ENCODE results near the gene FBXO42. TPM values are rescaled to one million over a fixed set of nuclear protein-coding genes. Genes with fewer than 3 reads are reported as not detected.
"Not testable (repeated sequence)": the region's sequence is repeated elsewhere in the genome, so short reads cannot be mapped to it uniquely, and the experiment has no call there.

Gene FBXO42
- total and polyA plus RNA-seq, 2 of the 13 experiments (the other 11 are each of a cell fraction or from before 2014, with no cell fraction given), result 7.6 to 17.5 TPM

DNA sequence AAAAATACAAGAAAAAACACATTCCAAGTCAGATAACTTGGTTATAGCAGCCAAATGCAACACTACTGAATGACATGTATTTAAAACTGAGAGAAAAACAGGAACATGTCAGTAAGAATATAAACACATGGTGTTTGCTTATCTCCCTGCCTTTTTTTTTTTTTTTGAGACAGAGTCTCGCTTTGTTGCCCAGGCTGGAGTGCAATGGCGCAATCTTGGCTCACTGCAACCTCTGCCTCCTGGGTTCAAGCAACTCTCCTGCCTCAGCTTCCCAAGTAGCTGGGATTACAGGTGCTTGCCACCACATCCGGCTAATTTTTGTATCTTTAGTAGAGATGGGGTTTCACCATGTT, 12.8 kb upstream of the FBXO42 start:
- H3K4me2 ChIP-seq (ENCODE audit: low read depth, low read length), result 0 out of 2 replicates have a peak overlapping the region, but pooled peaks have one; percentile 3
- H3K9me3 ChIP-seq (ENCODE audit: low read length); BruUV-seq (replicated peaks); H3K27me3 ChIP-seq (ENCODE audit: control insufficient read depth in 1 of 2, insufficient read depth in 2 of 2, low read length in 2 of 2); FAIRE-seq; CTCF ChIA-PET (ENCODE audit: low intra/inter-chr PET ratio, low total read pairs); H3K27ac ChIP-seq (ENCODE audit: extremely low read length, insufficient read depth, low read length); H2AFZ ChIP-seq (ENCODE audit: low read length); DNase-seq (ENCODE audit: low spot score); intact Hi-C loops (cut with micrococcal nuclease; ENCODE audit: unreplicated experiment); H3K36me3 ChIP-seq (replicated peaks in 1 of 2; ENCODE audit: control insufficient read depth in 1 of 2, insufficient read depth in 2 of 2, low read length in 2 of 2); H3K9ac ChIP-seq (ENCODE audit: insufficient read depth, low read depth, low read length); ATAC-seq; in situ Hi-C loops (cut with HindIII; ENCODE audit: extremely low pct_ligation_motif_present, low pct_unique_long_range_greater_than_20kb): not testable (repeated sequence)
- H3K4me3 ChIP-seq (replicated peaks in 1 of 3; ENCODE audit: insufficient read depth in 1 of 3, low read depth in 2 of 3, low read length in 3 of 3), result peak overlapping the region in 1 of 3 experiments; percentile 28; a peak in 1 of 6 replicates
- peaks cover 24% of the 10 kb centered on the region for H4K20me1 ChIP-seq (ENCODE audit: insufficient read depth, low read length)
- H3K4me1 ChIP-seq (ENCODE audit: insufficient read depth, low read length), result peaks cover 62% of the 10 kb centered on the region
- 59% methylated on average over 3 of the region's 3 CpGs for WGBS (ENCODE audit: low lambda C conversion rate)
- peaks cover 29% of the 10 kb centered on the region for H3K79me2 ChIP-seq (ENCODE audit: insufficient read depth, low read length)
- POLR2A ChIA-PET, result interaction anchor here (3.2 kb wide), 1 partner anchor 13 kb away, joined by 22 read pairs; the partner anchor contains the start of gene FBXO42
- TF ChIP-seq, protein P1, sequence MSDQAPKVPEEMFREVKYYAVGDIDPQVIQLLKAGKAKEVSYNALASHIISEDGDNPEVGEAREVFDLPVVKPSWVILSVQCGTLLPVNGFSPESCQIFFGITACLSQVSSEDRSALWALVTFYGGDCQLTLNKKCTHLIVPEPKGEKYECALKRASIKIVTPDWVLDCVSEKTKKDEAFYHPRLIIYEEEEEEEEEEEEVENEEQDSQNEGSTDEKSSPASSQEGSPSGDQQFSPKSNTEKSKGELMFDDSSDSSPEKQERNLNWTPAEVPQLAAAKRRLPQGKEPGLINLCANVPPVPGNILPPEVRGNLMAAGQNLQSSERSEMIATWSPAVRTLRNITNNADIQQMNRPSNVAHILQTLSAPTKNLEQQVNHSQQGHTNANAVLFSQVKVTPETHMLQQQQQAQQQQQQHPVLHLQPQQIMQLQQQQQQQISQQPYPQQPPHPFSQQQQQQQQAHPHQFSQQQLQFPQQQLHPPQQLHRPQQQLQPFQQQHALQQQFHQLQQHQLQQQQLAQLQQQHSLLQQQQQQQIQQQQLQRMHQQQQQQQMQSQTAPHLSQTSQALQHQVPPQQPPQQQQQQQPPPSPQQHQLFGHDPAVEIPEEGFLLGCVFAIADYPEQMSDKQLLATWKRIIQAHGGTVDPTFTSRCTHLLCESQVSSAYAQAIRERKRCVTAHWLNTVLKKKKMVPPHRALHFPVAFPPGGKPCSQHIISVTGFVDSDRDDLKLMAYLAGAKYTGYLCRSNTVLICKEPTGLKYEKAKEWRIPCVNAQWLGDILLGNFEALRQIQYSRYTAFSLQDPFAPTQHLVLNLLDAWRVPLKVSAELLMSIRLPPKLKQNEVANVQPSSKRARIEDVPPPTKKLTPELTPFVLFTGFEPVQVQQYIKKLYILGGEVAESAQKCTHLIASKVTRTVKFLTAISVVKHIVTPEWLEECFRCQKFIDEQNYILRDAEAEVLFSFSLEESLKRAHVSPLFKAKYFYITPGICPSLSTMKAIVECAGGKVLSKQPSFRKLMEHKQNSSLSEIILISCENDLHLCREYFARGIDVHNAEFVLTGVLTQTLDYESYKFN (CRISPR knock-in tag; conservative IDR thresholded peaks at IDR 0.05), result 0 out of 2 replicates have a peak, but pooled peaks have one; percentile 9
- TF ChIP-seq ZNF121 (CRISPR knock-in tag; IDR thresholded peaks at IDR 0.05), result peak; percentile 93
- TF ChIP-seq, protein P2, sequence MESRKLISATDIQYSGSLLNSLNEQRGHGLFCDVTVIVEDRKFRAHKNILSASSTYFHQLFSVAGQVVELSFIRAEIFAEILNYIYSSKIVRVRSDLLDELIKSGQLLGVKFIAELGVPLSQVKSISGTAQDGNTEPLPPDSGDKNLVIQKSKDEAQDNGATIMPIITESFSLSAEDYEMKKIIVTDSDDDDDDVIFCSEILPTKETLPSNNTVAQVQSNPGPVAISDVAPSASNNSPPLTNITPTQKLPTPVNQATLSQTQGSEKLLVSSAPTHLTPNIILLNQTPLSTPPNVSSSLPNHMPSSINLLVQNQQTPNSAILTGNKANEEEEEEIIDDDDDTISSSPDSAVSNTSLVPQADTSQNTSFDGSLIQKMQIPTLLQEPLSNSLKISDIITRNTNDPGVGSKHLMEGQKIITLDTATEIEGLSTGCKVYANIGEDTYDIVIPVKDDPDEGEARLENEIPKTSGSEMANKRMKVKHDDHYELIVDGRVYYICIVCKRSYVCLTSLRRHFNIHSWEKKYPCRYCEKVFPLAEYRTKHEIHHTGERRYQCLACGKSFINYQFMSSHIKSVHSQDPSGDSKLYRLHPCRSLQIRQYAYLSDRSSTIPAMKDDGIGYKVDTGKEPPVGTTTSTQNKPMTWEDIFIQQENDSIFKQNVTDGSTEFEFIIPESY (CRISPR knock-in tag; IDR thresholded peaks at IDR 0.05), result peak; percentile 13; the same call in 1 of the 2 replicates
- TF ChIP-seq HNF4A (CRISPR knock-in tag; IDR thresholded peaks at IDR 0.05), result 0 out of 2 replicates have a peak, but pooled peaks have one; percentile 6
- TF ChIP-seq, protein P3, sequence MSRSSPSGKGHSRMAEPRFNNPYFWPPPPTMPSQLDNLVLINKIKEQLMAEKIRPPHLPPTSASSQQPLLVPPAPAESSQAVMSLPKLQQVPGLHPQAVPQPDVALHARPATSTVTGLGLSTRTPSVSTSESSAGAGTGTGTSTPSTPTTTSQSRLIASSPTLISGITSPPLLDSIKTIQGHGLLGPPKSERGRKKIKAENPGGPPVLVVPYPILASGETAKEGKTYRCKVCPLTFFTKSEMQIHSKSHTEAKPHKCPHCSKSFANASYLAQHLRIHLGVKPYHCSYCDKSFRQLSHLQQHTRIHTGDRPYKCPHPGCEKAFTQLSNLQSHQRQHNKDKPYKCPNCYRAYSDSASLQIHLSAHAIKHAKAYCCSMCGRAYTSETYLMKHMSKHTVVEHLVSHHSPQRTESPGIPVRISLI (CRISPR knock-in tag; IDR thresholded peaks at IDR 0.05; ENCODE audit: borderline replicate concordance), result peak; percentile 84; the same call in 1 of the 2 replicates
- TF ChIP-seq FOXA3 (CRISPR knock-in tag; IDR thresholded peaks at IDR 0.05), result 0 out of 2 replicates have a peak, but pooled peaks have one; percentile 11
- peak; percentile 30; the same call in 1 of the 2 replicates for TF ChIP-seq HOXA3 (CRISPR knock-in tag; IDR thresholded peaks at IDR 0.05)
- TF ChIP-seq, protein P4, sequence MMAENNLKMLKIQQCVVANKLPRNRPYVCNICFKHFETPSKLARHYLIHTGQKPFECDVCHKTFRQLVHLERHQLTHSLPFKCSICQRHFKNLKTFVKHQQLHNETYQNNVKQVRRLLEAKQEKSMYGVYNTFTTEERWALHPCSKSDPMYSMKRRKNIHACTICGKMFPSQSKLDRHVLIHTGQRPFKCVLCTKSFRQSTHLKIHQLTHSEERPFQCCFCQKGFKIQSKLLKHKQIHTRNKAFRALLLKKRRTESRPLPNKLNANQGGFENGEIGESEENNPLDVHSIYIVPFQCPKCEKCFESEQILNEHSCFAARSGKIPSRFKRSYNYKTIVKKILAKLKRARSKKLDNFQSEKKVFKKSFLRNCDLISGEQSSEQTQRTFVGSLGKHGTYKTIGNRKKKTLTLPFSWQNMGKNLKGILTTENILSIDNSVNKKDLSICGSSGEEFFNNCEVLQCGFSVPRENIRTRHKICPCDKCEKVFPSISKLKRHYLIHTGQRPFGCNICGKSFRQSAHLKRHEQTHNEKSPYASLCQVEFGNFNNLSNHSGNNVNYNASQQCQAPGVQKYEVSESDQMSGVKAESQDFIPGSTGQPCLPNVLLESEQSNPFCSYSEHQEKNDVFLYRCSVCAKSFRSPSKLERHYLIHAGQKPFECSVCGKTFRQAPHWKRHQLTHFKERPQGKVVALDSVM (CRISPR knock-in tag; IDR thresholded peaks at IDR 0.05), result peak; percentile 16; the same call in 1 of the 2 replicates
- TF ChIP-seq ADNP (CRISPR knock-in tag; IDR thresholded peaks at IDR 0.05), result 0 out of 2 replicates have a peak, but pooled peaks have one; percentile 19
- TF ChIP-seq ZNF460 (CRISPR knock-in tag; IDR thresholded peaks at IDR 0.05; ENCODE audit: borderline replicate concordance), result peak; percentile 86
- TF ChIP-seq, protein P5, sequence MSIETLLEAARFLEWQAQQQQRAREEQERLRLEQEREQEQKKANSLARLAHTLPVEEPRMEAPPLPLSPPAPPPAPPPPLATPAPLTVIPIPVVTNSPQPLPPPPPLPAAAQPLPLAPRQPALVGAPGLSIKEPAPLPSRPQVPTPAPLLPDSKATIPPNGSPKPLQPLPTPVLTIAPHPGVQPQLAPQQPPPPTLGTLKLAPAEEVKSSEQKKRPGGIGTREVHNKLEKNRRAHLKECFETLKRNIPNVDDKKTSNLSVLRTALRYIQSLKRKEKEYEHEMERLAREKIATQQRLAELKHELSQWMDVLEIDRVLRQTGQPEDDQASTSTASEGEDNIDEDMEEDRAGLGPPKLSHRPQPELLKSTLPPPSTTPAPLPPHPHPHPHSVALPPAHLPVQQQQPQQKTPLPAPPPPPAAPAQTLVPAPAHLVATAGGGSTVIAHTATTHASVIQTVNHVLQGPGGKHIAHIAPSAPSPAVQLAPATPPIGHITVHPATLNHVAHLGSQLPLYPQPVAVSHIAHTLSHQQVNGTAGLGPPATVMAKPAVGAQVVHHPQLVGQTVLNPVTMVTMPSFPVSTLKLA (IDR thresholded peaks at IDR 0.05), result peak; percentile 22; the same call in 1 of the 2 replicates
- peak; percentile 71 for TF ChIP-seq CEBPG (CRISPR knock-in tag; IDR thresholded peaks at IDR 0.05)
- TF ChIP-seq ZMYM3 (CRISPR knock-in tag; IDR thresholded peaks at IDR 0.05), result peak; percentile 51; the same call in 1 of the 2 replicates
